Measurements from ENCODE around the gene ACTRT2.

Gene ACTRT2

DNA sequence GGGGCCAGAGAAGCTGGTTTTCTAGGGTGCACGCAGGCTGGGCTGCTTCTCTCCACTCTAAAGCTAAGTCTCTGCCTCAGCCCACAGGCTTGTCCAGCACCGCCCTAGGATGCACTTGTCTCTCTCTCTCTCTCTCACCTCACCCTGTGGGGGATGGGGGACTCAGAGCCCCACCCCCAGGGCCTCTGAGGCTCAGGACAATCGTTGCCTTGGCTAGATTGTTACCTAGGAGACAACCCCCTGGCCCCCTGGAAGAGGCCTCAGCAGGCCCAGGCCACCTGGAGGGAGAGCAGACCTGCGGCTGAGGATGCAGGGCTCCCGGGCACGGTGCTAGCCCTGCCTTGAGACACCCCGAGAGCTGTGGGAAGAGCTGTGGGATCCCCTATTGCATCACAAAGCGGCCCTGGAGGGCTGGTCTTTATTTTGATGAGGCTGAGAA lies at the start of gene ACTRT2:
Gene ACTRT2, plus strand, starts transcription at position 235 of the 439 bp plus-strand sequence. CDS start 220 bp downstream, outside the sequence.
- no peak for DNase-seq

DNA sequence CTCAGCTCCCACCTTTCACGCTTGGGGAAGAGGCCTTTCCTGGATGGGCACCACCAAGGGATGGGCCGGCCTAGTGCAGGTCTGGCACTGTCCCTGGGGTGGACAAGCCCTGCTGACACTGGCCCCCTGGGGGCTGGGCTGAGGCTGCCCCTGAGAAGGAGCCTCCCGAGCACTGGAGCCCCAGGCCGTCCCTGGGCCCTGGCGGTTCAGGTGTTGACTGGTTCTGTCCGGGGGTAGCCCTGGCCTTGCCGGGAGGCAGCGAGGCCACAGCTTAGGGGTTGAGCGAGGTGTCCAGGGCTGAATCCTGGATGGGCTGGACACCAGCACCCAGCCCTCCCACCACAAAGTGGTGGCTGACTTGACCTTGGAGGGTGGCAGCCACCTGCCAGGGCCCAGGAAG lies 49.7 kb upstream of the ACTRT2 start:
- no peak for DNase-seq

DNA sequence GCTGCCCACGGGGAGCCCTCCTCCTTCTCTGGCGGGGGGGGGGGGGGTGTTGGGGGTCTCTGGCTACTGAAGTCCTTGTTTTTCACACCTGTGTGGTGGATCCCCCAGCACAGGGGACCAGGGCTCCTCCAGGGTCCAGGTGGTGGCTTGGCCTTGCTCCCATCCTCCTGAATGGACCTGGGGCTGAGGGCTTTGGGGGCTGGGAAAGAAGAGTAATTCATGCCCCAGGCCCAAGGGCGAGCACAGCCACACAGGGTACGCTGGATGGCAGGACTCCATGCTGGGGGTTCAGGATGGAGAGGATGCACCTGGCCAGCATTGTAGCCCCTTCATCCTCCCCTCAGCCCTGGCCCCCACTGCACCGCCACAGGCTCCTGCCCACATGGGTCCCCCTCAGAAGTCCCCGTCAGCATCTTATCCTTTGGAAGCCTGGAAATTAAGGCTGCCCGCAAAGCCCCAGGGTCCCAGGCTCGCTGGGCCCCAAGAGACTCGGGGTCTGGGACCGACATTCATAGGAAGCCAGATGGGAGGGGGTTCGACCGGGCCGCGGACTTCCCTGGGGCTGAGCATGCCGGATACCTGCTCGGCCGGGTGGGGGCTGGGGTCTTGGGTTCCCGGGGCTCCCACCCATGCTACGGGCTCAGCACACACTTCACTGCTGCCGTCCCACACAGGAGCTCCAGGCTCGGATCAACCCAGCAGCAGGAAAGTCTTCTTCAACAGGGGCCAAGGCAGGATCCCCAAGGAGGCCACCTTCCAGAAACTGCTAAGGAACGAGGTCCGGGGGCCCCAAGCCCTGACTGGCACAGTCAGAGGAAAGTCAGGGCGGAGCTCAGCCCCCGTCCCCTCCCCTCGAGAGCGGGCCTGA lies 49.0 kb upstream of the ACTRT2 start:
- no peak for DNase-seq

DNA sequence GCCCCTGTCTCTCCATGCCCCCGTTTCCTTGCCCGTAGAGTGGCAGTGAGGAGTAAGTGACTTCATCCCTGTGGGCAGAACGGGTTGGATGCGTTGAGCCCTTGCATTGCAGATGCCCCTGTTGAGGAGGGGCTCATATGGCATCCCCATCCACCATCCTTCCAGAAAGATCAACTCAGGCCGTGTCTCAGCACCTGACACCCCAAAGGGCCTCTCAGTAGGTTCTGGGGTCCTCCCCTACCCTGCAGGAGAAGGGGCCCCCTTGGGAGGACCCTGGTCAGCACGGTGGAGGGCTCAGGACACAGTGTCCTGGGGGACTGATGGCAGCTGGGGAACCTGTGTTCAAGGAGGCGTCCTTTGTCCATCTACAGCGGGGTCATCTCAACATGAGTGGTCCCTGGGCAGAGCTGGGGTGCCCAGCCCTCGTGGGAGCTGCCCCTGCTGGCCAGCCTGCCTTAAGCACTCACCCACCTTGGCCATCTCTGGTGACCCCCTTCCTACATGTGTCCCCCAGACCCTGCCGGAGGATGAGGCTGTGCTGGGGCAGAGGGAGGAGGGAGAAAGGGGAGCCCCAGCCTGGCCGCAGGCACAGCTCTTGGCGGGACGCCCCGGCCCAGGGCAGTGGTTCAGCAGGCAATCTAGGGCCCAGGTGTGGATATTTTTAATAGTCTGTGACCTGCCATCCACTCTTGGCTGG lies 48.2 kb upstream of the ACTRT2 start:
- no peak for DNase-seq

DNA sequence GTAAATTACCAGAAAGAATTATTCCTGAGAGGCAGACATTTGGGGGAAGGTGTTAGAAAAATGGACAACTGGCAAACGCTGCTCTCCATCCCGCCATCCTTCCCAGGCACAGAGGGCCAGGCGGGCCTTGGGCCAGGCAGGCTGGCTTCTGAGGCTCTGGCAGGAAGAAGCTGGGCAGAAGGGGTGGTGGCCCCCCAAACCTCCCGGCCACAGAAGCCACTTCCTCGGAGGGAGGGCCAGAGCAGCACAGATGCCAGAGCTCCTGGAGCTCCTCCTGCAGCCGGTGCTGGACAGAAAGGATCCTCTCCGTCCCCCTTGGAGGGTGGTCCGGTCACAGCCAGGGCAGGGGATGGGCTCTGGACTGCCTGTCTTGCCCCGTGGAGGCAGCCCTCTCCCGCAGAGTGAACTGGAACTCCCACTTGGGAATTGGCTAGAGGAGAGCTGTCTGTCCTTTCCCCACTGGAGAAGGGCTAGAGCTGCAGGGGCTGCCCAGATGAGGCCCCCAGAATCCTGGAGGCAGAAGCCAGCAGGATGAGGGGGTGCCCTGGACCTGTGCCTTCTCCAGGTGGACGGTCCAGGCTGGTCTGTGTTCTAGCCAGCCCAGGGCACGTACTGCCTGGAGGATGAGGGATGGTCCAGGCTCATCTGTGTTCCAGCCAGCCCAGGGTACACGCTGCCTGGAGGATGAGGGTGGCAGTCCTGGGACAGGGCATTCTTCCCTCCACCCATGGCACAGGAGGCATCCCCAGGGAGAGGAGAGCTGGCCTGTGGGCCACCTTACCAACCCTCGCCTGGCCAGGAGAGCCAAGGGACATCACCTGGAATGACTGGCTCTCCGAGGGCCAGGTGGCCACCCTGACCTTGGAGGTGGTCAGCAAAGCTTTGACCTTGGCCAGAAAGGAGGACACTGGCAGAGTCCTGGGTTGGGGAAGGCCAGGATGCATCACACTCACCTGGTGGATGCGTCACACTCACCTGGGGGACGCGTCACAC lies 47.4 kb upstream of the ACTRT2 start:
- no peak for DNase-seq

DNA sequence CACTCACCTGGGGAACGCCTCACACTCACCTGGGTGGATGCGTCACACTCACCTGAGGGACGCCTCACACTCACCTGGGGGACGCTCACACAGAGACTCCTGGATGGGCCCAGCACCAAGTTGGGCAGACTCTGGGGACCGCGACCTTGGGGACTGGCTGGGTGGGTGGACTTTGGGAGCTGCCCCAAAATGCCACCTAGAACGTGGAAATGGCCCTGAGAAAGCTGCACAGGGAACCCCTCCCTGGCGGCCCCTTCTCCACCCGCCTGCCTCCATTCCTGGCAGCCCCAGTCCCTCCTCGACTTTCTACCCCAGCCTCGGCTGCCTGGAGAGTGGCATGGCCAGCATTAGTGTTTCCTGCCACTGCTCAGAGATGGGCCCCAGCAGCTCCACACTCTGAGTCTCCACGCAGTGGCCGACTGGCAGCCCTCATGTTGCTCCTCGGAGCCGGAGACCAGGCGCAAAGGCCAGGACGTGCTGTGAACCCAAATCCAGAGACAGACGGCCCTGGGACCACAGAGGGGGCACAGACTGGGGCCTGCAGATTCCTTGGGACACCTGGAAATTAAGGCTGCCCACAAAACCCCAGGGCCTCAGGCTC lies 46.5 kb upstream of the ACTRT2 start:
- no peak for DNase-seq

DNA sequence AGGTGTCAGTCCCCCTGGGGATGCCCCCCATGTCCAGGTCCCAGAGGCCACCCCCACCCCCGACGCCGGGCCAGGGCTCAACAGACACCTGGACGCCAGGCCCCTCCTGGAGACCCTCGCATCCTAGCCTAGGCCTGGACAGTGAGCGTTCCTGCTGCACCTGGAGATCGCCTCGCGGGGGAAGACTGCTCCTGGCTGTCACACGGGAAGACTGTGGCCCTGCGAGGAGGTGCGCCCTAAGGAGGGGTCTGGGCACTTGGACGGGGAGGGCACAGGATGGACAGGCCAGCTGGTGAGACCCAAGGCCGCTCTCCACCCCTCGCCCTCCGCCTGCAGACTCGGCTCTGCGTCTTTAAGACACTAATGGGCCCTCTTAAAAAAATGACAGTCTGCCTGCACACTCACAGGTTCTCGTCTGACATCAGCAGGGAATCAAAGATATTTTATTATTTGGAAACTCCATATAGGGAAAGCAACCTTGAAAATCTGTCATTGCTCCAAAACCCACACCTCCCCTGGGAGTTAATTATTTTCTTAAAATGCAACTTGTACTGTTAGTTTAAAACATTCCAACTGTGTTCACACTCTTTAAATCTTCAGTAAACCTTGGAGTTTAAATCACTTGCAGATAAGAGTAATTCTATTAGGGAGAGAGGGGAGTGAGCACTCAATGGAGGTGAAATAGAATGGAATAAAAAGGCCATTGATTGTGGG lies 45.6 kb upstream of the ACTRT2 start:
- DNase-seq = no peak

DNA sequence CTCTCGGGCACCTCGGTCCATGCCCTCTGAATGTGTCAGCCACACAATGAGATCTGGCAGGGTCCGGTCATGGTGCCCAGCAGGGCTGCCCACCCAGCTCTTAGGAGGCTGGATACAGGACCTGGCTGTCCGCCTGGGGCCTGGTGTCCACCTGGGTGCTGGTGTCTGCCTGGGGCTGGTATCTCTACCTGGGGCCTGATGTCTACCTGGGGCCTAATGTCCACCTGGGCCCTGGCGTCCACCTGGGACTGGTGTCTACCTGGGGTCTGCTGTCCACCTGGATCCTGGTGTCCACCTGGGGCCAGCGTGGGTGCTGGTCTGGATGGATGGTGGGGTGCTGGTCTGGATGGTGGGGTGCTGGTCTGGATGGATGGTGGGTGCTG lies 45.1 kb upstream of the ACTRT2 start:
- no peak for DNase-seq

DNA sequence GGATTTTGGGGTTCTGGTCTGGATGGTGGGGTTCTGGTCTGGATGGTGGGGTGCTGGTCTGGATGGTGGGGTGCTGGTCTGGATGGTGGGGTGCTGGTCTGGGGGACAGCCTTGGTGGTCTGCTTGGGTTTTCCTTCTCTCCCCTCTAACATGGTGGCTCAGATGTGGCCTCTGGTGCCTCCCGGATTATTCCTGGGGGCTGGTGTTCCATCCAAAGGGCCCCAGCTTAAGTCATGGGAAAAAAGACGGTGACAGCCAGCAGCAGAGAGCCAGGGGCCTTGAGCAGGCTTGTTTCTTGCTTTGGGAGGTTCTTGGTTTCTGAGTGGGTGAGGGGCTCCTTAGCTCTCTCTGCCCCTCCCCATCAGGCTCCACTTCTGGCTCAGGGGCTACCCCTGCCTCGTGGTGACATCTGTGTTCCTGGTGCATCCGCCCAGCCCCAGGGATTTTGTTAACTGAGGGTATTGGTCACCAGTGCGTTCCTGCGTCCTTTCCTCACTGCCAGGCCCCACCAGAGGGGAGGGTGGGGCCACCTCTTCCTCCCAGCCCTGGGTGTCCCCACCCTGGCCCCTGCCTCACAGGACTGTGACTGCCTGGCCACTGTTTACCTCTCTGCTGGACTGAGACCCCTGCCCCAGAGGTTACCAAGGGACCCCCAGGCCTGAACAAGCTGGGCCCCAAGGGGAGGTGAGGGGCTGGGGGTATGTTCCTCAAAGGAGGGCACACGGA lies 43.2 kb upstream of the ACTRT2 start:
- DNase-seq = no peak

DNA sequence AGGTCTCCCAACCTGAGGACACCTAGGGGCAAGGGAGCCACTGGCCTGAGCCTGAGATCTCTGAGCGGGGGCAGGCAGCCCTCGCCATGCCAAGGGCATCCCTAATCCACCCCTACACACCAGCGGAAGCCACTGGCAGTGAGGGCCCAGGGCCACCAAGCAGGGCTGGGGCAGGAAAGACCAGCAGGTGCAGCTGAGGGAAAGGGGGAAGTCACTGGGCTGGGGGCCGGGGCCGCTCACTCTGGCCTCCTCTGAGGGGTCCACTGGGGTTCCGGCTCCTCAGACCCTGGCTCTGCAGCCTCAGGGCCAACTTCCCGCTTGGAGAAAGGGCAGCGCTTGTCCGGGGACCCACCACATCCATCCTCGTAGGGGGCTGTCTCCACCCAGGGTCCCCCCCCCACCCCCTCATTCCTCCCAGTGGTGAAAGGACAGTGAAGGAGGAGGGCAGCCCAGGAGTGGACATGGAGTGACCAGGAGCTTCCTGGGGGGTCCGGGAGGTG lies 42.5 kb upstream of the ACTRT2 start:
- DNase-seq = no peak

DNA sequence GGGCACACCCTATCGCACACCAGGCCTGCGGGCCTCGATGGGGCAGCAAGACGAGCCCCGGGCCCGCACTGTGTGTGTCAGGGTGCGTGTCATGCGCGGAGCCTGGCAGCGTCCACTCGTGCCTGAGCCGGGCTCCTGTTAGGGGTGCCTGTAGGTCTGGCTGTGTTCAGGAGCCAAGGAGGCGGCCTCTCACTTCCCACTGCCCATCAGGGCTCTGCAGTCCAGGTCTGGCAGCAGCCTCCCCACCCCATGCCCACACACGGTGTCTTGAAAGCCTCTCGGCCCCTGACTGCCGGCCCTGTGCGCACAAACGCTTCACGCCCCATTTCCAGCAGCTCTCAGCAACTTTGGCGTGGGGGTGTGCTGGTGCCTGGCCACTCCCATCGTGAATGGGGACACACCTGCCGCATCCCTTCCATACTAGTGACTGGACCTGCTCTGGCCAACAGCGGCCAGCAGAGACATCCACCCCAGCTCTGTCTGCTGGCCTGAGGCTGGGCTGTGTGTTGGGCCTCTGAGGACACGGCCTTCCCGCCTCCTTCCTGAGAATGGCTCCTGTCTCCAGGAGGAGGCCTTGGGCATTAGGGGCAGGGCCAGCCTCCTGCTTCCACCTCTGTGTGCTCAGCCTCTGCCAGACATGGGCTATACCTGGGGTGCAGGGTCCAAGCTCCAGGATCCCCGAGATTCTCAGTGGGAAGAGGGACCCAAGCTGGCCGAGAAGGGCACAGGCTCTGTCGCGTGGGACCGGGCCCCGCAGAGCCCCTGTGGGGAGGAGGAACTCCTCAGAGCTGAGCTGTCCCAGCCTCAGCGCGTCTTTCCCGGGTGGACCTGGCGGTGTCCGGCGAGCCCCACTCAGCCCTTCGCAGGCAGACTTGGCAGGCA lies 41.8 kb upstream of the ACTRT2 start:
- DNase-seq = no peak

DNA sequence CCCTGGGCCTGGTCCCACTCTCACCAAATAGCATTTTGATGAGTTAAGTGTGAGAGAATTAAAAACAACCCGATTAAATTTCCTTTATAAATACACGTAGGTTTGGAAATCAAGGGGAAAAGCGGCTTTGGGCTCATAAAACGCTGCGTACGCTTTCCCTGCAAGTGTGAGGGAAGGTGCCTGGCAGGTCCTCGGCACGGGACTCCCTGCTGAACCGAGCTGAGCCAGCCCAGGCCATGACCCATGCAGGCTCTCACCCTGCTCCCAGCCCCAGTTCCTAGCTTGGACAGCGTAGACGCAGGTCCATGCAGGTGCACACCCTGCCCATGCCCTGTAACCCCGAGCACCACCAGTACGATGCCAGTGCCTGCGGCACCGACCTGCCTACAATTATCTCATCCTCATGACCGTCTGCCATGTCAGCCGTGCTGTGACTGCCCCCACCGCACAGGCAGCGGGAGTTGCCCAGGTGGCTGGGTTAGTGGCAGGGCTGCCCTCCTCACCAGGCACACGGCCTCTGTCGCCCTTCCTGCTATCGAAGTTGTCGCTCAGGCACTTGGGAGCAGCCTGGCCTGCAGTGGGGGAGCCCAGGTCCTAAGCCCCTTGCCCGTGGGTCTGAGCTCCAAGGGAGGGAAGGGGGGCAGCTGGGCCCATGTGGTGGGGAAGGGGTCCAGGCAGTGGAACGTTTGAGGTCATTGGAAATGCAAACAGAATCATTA lies 41.0 kb upstream of the ACTRT2 start:
- DNase-seq = no peak

DNA sequence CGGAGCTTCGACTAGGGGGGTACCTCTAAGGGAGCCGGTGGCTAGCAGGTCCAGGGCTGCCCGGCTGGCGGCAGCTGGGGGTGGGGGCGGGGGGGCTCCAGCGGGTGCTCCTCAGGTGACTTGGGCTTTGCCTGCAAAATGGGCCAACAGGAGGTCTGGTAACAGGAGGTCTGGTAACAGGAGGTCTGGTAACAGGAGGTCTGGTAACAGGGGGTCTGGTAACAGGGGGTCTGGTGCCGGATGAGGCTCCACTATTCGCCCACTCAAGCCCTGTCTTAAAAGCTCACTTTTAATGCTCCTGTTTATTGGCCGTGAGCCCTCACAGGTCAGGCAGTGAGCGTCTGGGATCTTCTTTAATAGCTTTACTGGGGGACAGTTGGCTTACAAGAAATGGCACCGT lies 40.4 kb upstream of the ACTRT2 start:
- DNase-seq = no peak

DNA sequence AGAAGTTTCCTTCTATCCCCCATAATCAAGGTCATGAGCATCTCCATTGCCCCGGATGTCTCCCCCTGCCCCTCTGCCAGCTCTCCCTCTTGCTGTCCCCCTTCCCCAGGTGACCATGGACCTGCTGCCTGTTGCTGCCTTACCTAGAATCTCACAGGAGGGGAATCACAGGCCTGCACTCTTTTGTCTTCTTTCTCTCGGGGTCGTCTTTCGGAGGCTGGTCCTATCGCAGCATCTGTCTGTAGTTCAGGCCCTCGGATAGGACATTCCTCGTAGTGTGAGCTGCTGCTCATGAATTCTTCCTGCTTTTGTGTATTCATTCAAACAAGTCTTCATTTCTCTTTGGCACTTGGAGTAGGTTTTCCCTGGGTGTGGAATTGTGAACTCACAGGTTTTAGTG lies 39.9 kb upstream of the ACTRT2 start:
- DNase-seq = no peak

DNA sequence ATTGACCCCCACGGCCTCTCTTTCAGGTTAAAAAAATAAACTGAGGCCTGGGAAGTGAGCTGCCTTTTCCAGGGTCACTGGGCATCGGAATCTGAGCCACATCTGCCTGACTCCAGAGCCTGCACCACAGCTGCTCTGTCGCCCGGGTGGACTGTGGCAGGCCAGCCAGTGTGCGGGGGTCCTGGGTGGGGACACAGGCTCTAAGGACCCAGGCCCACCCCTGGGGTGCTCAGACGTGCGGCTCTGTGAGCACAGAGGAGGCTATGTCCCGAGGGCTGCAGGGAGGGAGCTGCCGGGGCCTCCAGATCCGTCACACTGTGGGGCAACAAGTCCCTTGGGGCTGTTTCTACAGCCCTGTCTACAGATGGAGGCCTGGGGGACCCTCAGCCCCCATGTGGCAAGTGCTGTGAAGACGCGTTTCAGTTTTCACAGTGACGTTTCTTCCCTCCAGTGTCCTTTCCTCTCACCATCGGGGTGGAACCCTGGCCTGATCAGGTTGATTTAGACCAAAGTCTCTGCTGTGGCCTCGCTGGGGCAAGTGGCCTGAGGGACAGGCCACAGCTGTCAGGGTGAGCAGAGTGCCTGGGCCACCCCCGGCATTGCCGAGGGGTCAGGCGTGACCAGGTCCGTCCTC lies 39.2 kb upstream of the ACTRT2 start:
- DNase-seq = no peak

DNA sequence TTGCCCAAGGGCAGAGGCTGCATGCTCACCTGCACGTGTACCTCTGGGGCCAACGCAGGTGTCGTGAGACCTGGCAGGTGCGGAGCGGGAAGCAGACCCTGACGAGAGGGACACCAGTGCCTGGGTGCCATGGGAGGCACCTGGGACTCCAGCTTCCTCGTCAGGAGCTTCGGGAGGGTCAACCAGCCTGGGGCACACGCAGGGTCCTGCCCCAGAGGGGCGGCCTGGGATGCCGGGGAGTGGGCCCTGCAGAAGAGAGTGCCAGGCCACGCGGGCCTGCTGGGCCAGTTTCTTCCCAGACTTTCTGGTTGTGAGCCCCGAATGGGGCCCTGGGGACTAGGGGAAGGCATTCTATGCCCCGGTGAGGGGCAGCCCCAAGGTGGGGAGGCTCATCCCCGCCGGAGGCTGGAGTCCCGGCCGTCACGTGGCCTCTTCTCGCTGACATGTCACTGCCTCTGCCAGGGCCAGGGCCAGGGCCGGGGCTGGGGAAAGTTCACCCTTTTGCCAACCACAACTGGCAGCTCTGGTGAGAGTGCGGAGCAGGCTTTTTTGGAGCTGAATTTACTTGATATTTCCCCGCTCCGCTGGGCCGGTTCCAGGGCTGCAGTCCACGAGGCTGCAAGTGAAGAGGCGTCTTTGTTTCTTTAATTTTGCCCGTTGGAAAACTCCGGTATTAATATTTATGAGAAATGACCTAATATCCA lies 38.5 kb upstream of the ACTRT2 start:
- DNase-seq = no peak

DNA sequence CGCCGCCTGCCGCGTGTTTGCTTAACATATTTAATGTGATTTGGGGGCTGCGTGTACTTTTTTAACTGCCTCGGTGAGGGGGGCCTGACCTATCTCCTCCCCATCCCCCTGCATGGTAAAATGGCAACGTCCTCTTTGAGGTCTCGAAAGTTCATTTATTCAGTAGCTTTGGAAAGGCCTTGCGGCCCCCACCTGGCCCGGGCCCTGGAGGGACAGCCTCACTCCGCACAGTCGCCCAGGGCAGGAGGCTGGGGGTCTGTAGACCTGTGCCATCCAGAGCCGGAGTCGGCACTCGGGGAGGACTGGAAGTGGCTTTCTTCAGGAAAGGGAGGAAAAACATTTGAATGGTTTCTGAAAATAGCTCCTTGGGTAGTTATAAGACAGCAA lies 38.0 kb upstream of the ACTRT2 start:
- no peak for DNase-seq

DNA sequence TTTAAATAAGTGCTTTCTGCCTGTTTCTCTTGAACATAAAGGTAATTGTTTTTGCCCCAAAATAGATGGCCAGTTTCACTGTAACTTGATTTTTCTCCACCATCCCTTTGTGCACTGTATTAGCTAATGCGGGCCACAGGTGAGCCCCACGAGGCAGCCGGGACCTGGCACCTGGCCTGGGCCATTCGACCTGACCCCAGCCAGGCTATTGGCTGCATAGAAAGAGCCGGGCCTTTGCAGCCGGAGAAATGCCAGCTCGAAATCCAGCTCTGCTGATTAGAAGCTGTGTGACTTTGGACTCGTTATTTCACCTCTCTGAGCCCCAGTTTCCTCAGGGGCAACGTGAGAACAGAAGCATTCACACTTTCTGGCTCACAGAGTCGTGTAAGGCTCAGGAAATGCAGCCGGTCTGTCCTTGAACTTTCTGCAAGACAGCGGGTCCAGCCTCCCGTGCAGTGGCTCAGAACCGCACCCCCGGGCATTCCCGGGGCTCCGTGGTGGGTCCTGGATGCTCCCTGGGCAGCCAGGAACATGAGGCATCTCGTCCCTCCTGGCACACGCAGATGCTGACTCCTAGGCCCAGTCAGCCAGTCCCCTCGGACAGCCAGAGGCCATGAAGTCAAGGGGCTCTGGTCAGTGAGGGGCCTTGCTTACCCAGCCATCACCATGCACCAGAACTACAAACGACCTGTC lies 37.4 kb upstream of the ACTRT2 start:
- DNase-seq = no peak
